SK-N-SH treated with all-trans-retinoic acid at 6 μM for 48 hours (cell line): ENCODE data around the gene RFX6.

ENCODE experiments used
- ATAC-seq: fragments of 200-7000 bp; cut with Tn5 transposase; 3 replicates; pipeline ENCODE4 v1.9.1; 2020; ENCODE audit warnings: mild to moderate bottlenecking, moderate library complexity
- ARNTL ChIP-seq: fragments of 450-650 bp; formaldehyde crosslinking; IDR thresholded peaks from 2 replicates; pipeline ENCODE4 v1.5.0; 2020; ENCODE audit warnings: low read depth, mild to moderate bottlenecking, moderate library complexity, borderline replicate concordance
- BACH2 ChIP-seq: fragments of 250-450 bp; sonication (Bioruptor Pico); IDR thresholded peaks from 2 replicates; pipeline ENCODE4 v1.9.0; 2021; ENCODE audit warnings: mild to moderate bottlenecking, borderline replicate concordance
- CREB5 ChIP-seq: fragments of 250-450 bp; sonication (Bioruptor Pico); IDR thresholded peaks from 2 replicates; pipeline ENCODE4 v1.5.1; 2020; ENCODE audit warnings: low read depth, mild to moderate bottlenecking, moderate library complexity
- CSDC2 ChIP-seq: fragments of 250-450 bp; sonication (Bioruptor Pico); IDR thresholded peaks from 2 replicates; pipeline ENCODE4 v1.5.0; 2020; ENCODE audit warnings: mild to moderate bottlenecking, moderate library complexity
- CSRNP3 ChIP-seq: fragments of 250-450 bp; sonication (Bioruptor Pico); IDR thresholded peaks from 2 replicates; pipeline ENCODE4 v1.5.1; 2021; ENCODE audit warnings: mild to moderate bottlenecking, moderate library complexity
- ESRRG ChIP-seq: fragments of 250-450 bp; sonication (Bioruptor Pico); IDR thresholded peaks from 2 replicates; pipeline ENCODE4 v1.6.1; 2021; ENCODE audit warnings: mild to moderate bottlenecking
- GLIS3 ChIP-seq: fragments of 250-450 bp; sonication (Bioruptor Pico); IDR thresholded peaks from 2 replicates; pipeline ENCODE4 v1.5.0; 2020; ENCODE audit warnings: mild to moderate bottlenecking, moderate library complexity
- ISL1 ChIP-seq: fragments of 250-450 bp; sonication (Bioruptor Pico); IDR thresholded peaks from 2 replicates; pipeline ENCODE4 v2.1.2; 2022; ENCODE audit warnings: mild to moderate bottlenecking, moderate library complexity
- OSR1 ChIP-seq: fragments of 250-450 bp; sonication (Bioruptor Pico); IDR thresholded peaks from 2 replicates; pipeline ENCODE4 v1.8.0; 2022; ENCODE audit warnings: moderate library complexity, mild to moderate bottlenecking, inconsistent platforms
- PATZ1 ChIP-seq: fragments of 250-450 bp; sonication (Bioruptor Pico); IDR thresholded peaks from 2 replicates; pipeline ENCODE4 v1.8.0; 2020; ENCODE audit warnings: mild to moderate bottlenecking, moderate library complexity, borderline replicate concordance
- POU6F1 ChIP-seq: fragments of 250-450 bp; sonication (Bioruptor Pico); IDR thresholded peaks from 2 replicates; pipeline ENCODE4 v1.8.0; 2021; ENCODE audit warnings: low read depth, mild to moderate bottlenecking, moderate library complexity, borderline replicate concordance
- RARB ChIP-seq: fragments of 250-450 bp; sonication (Bioruptor Pico); IDR thresholded peaks from 2 replicates; pipeline ENCODE4 v1.8.0; 2021; ENCODE audit warnings: mild to moderate bottlenecking, moderate library complexity
- TCF4 ChIP-seq: fragments of 250-450 bp; sonication (Bioruptor Pico); IDR thresholded peaks from 2 replicates; pipeline ENCODE4 v1.8.0; 2021; ENCODE audit warnings: mild to moderate bottlenecking, moderate library complexity, borderline replicate concordance
- TSHZ2 ChIP-seq: fragments of 250-450 bp; sonication (Bioruptor Pico); IDR thresholded peaks from 2 replicates; pipeline ENCODE4 v1.5.0; 2020; ENCODE audit warnings: mild to moderate bottlenecking, moderate library complexity
- ZC3H10 ChIP-seq: fragments of 250-450 bp; sonication (Bioruptor Pico); IDR thresholded peaks from 2 replicates; pipeline ENCODE4 v1.5.1; 2021; ENCODE audit warnings: mild to moderate bottlenecking, moderate library complexity
- ZFP3 ChIP-seq: fragments of 250-450 bp; sonication (Bioruptor Pico); IDR thresholded peaks from 2 replicates; pipeline ENCODE4 v1.5.0; 2020; ENCODE audit warnings: mild to moderate bottlenecking, moderate library complexity
- ZNF565 ChIP-seq: fragments of 450-650 bp; formaldehyde crosslinking; conservative IDR thresholded peaks from 2 replicates; pipeline ENCODE4 v1.5.0; 2020; ENCODE audit warnings: low read depth, mild to moderate bottlenecking, moderate library complexity
- ZNF70 ChIP-seq: fragments of 450-650 bp; formaldehyde crosslinking; IDR thresholded peaks from 2 replicates; pipeline ENCODE4 v1.5.0; 2020; ENCODE audit warnings: mild to moderate bottlenecking, moderate library complexity
- ZNF8 ChIP-seq: fragments of 450-650 bp; formaldehyde crosslinking; IDR thresholded peaks from 2 replicates; pipeline ENCODE4 v1.5.0; 2020; ENCODE audit warnings: mild to moderate bottlenecking, moderate library complexity

The RFX6 gene

GRCh38 chr6:116933485-116933884 lies 56.4 kb downstream of the RFX6 start (continued):
- TF ChIP-seq CREB5 (no peak), TSHZ2 (no peak), ZFP3 (CRISPR knock-in tag) (no peak), ZC3H10 (no peak), ESRRG (no peak)

GRCh38 chr6:116938305-116938704 lies 61.3 kb downstream of the RFX6 start:
- TF ChIP-seq ZNF70 (no peak), ARNTL (CRISPR knock-in tag) (no peak), CREB5 (no peak), CSRNP3 (CRISPR knock-in tag) (no peak), TSHZ2 (no peak), ISL1 (CRISPR knock-in tag) (no peak), GLIS3 (CRISPR knock-in tag) (no peak), ESRRG (no peak), RARB (CRISPR knock-in tag) (no peak), BACH2 (CRISPR knock-in tag) (no peak), POU6F1 (CRISPR knock-in tag) (no peak), OSR1 (CRISPR knock-in tag) (no peak)
- no peak for ATAC-seq

- ATAC-seq: no peak
Measured at GRCh38 chr6:116941727-116942126, 64.7 kb downstream of the RFX6 start.

More at GRCh38 chr6:116941727-116942126, 64.7 kb downstream of the RFX6 start:
- TF ChIP-seq ISL1 (CRISPR knock-in tag) (no peak), ZNF8 (CRISPR knock-in tag) (no peak), GLIS3 (CRISPR knock-in tag) (no peak), CSDC2 (CRISPR knock-in tag) (no peak), ZC3H10 (no peak), ESRRG (no peak), PATZ1 (CRISPR knock-in tag) (no peak), TCF4 (CRISPR knock-in tag) (no peak), ZNF565 (CRISPR knock-in tag) (no peak)
- TF ChIP-seq, all 23 proteins: peak for 0
